Gastroesophageal sphincter (tissue), 3 donors: ENCODE results near the gene UCHL3.

ENCODE experiments used
- EP300 ChIP-seq: sonication (generic); formaldehyde crosslinking; IDR thresholded peaks from one replicate; pipeline ENCODE4 v1.6.1; 2017; ENCODE audit warnings: antibody characterized with exemption, mild to moderate bottlenecking
- POLR2A ChIP-seq, 2 donors: fragments of 450-650 bp; IDR thresholded peaks; one replicate each; pipeline ENCODE4 v1.6.1; 2017; ENCODE audit warnings: antibody characterized with exemption in 2 of 2, mild to moderate bottlenecking in 2 of 2, moderate library complexity in 1 of 2
- POLR2AphosphoS5 ChIP-seq: sonication (generic); formaldehyde crosslinking; IDR thresholded peaks from one replicate; pipeline ENCODE4 v1.6.1; 2017; ENCODE audit warnings: antibody characterized with exemption
- TF ChIP-seq, protein P1 (sequence below), 4 experiments: fragments of 200-600 bp in 2 of 4; fragments of 450-650 bp in 2 of 4; sonication (generic) in 1 of 4; IDR thresholded peaks; one replicate each; pipeline ENCODE4 v1.5.1; 2017 to 2019; ENCODE audit warnings: antibody characterized with exemption in 4 of 4, mild to moderate bottlenecking in 2 of 4, moderate library complexity in 2 of 4

DNA sequence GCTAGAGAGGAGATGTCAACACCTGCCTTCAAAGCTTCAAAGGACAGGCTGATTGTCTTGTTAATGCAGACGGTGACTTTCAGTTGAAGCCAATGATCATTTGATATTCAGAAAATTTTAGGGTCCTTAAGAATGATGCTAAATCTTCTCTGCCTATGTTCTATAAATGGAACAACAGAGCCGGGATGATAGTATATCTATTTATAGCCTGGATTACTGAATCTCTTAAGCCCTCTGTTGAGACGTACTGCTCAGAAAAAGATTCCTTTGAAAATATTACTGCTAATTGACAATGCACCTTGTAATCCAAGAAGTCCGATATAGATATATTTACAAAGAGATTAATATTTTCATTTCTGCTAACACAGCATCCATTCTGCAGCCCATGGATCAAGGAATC is 50.8 kb downstream of the UCHL3 start:
- TF ChIP-seq POLR2A (IDR thresholded peaks at IDR 0.05) (no peak), EP300 (no peak), POLR2AphosphoS5 (no peak)
- TF ChIP-seq, protein P1, sequence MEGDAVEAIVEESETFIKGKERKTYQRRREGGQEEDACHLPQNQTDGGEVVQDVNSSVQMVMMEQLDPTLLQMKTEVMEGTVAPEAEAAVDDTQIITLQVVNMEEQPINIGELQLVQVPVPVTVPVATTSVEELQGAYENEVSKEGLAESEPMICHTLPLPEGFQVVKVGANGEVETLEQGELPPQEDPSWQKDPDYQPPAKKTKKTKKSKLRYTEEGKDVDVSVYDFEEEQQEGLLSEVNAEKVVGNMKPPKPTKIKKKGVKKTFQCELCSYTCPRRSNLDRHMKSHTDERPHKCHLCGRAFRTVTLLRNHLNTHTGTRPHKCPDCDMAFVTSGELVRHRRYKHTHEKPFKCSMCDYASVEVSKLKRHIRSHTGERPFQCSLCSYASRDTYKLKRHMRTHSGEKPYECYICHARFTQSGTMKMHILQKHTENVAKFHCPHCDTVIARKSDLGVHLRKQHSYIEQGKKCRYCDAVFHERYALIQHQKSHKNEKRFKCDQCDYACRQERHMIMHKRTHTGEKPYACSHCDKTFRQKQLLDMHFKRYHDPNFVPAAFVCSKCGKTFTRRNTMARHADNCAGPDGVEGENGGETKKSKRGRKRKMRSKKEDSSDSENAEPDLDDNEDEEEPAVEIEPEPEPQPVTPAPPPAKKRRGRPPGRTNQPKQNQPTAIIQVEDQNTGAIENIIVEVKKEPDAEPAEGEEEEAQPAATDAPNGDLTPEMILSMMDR (IDR thresholded peaks at IDR 0.05), result no peak
